Stimulated activated naive CD8-positive, alpha-beta T cell treated with anti-CD3 and anti-CD28 coated beads, Interleukin-15, amount 100 ng/mL, for 72 hours (primary cell): ENCODE measurements around the gene CALM3.

Source experiments
- ATAC-seq: fragments of 150-1000 bp; cut with Tn5 transposase; 2 replicates; pipeline ENCODE4 v1.10.0; 2021; ENCODE audit warnings: mild to moderate bottlenecking, moderate library complexity
- DNase-seq, 2 donors: peaks; one replicate each; pipeline ENCODE4 v3.0.0; 2021 to 2022
- H3K27ac Mint-ChIP-seq, 2 donors: one replicate each; pipeline ENCODE4 v1.8.0; 2022; ENCODE audit warnings: mild to moderate bottlenecking in 2 of 2, mixed read lengths in 2 of 2, moderate library complexity in 2 of 2
- H3K27me3 Mint-ChIP-seq: one replicate; pipeline ENCODE4 v1.8.0; 2022; ENCODE audit warnings: mixed read lengths
- H3K4me1 Mint-ChIP-seq: one replicate; pipeline ENCODE4 v1.8.0; 2022; ENCODE audit warnings: mild to moderate bottlenecking, mixed read lengths
- H3K4me3 Mint-ChIP-seq, 2 donors: one replicate each; pipeline ENCODE4 v1.8.0; 2022; ENCODE audit warnings: mild to moderate bottlenecking in 2 of 2, mixed read lengths in 2 of 2, moderate library complexity in 1 of 2
- H3K9me3 Mint-ChIP-seq, 2 donors: one replicate each; pipeline ENCODE4 v1.8.0; 2022; ENCODE audit warnings: mixed read lengths in 2 of 2

CALM3 gene

GRCh38 chr19:46586294-46586693, 14.8 kb upstream of the CALM3 start:
- ATAC-seq (no peak), DNase-seq (no peak)
- H3K9me3 Mint-ChIP-seq: no peaks in the 10 kb centered on the region
- H3K27ac Mint-ChIP-seq: no peak overlapping the region
- no peak overlapping the region for H3K4me3 Mint-ChIP-seq
- peaks cover 6% of the 10 kb centered on the region for H3K4me1 Mint-ChIP-seq
- no peaks in the 10 kb centered on the region for H3K27me3 Mint-ChIP-seq

- Mint-ChIP-seq H3K9me3 (no peaks in the 10 kb centered on the region), H3K4me1 (peaks cover 6% of the 10 kb centered on the region), H3K4me3 (no peak overlapping the region), H3K27ac (no peak overlapping the region), H3K27me3 (no peaks in the 10 kb centered on the region)
- ATAC-seq (no peak), DNase-seq (no peak)
These were observed 13.3 kb upstream of the CALM3 start for GRCh38 chr19:46587861-46588260.

- no peak overlapping the region for H3K4me3 Mint-ChIP-seq
- H3K4me1 Mint-ChIP-seq: no peaks in the 10 kb centered on the region
- H3K27me3 Mint-ChIP-seq: no peaks in the 10 kb centered on the region
- no peak for DNase-seq
- H3K27ac Mint-ChIP-seq: no peak overlapping the region
- ATAC-seq: no peak
- no peaks in the 10 kb centered on the region for H3K9me3 Mint-ChIP-seq
These were observed 9.9 kb upstream of the CALM3 start for GRCh38 chr19:46591254-46591653.

- Mint-ChIP-seq H3K4me1 (no peaks in the 10 kb centered on the region), H3K9me3 (no peaks in the 10 kb centered on the region), H3K4me3 (no peak overlapping the region), H3K27ac (no peak overlapping the region), H3K27me3 (no peaks in the 10 kb centered on the region)
- DNase-seq (no peak), ATAC-seq (no peak)
These were observed 9.3 kb upstream of the CALM3 start for GRCh38 chr19:46591870-46592269.

- ATAC-seq (no peak), DNase-seq (no peak)
- no peak overlapping the region for H3K27ac Mint-ChIP-seq
- H3K4me3 Mint-ChIP-seq: no peak overlapping the region
- peaks cover 16% of the 10 kb centered on the region for H3K4me1 Mint-ChIP-seq
- peaks cover 12 to 14% of the 10 kb centered on the region in 2 donors for H3K9me3 Mint-ChIP-seq
- no peaks in the 10 kb centered on the region for H3K27me3 Mint-ChIP-seq
These were observed 5.1 kb upstream of the CALM3 start for GRCh38 chr19:46596008-46596407.

- DNase-seq (no peak), ATAC-seq (no peak)
- Mint-ChIP-seq H3K27ac (no peak overlapping the region), H3K4me3 (no peak overlapping the region), H3K27me3 (no peaks in the 10 kb centered on the region), H3K9me3 (peaks cover 12 to 14% of the 10 kb centered on the region in 2 donors), H3K4me1 (peaks cover 32% of the 10 kb centered on the region)
These were observed 2.7 kb upstream of the CALM3 start for GRCh38 chr19:46598372-46598917.

- H3K4me1 Mint-ChIP-seq: peaks cover 46% of the 10 kb centered on the region
- DNase-seq: no peak
These were observed 1.3 kb upstream of the CALM3 start for GRCh38 chr19:46599716-46600373.

GRCh38 chr19:46600384-46601317, 479 bp upstream of the CALM3 start:
- peak; percentile 90 for ATAC-seq
- H3K27ac Mint-ChIP-seq: peak overlapping the region; percentile 100
- H3K4me3 Mint-ChIP-seq: peak overlapping the region; percentile 99 to 100

More at GRCh38 chr19:46599716-46600373, 1.3 kb upstream of the CALM3 start:
- H3K9me3 Mint-ChIP-seq: peaks cover 12 to 14% of the 10 kb centered on the region in 2 donors
- H3K27me3 Mint-ChIP-seq: no peaks in the 10 kb centered on the region
- peak overlapping the region; percentile 100 for H3K27ac Mint-ChIP-seq
- H3K4me3 Mint-ChIP-seq: peak overlapping the region; percentile 99 to 100
- ATAC-seq: no peak

GRCh38 chr19:46602392-46603194, 1.5 kb downstream of the CALM3 start:
- Mint-ChIP-seq H3K4me3 (peak overlapping the region; percentile 99 to 100), H3K9me3 (peaks cover 12 to 14% of the 10 kb centered on the region in 2 donors), H3K27me3 (no peaks in the 10 kb centered on the region), H3K27ac (peak overlapping the region; percentile 89 to 96), H3K4me1 (peaks cover 69% of the 10 kb centered on the region)
- ATAC-seq (peak; percentile 41), DNase-seq (peak; percentile 44 to 57)

More at GRCh38 chr19:46600384-46601317, 479 bp upstream of the CALM3 start:
- peaks cover 12 to 14% of the 10 kb centered on the region in 2 donors for H3K9me3 Mint-ChIP-seq
- H3K4me1 Mint-ChIP-seq: peaks cover 54% of the 10 kb centered on the region
- DNase-seq: peak; percentile 99
- H3K27me3 Mint-ChIP-seq: no peaks in the 10 kb centered on the region

- DNase-seq (no peak), ATAC-seq (no peak)
- peak overlapping the region; percentile 99 to 100 for H3K4me3 Mint-ChIP-seq
- no peaks in the 10 kb centered on the region for H3K27me3 Mint-ChIP-seq
- peaks cover 9 to 12% of the 10 kb centered on the region in 2 donors for H3K9me3 Mint-ChIP-seq
- H3K4me1 Mint-ChIP-seq: peaks cover 75% of the 10 kb centered on the region
- peak overlapping the region; percentile 47 to 96 for H3K27ac Mint-ChIP-seq
These were observed 2.1 kb downstream of the CALM3 start for GRCh38 chr19:46603195-46603637.

GRCh38 chr19:46603752-46604231, 2.7 kb downstream of the CALM3 start:
- DNase-seq (no peak), ATAC-seq (no peak)
- Mint-ChIP-seq H3K27me3 (no peaks in the 10 kb centered on the region), H3K9me3 (peaks cover 4 to 6% of the 10 kb centered on the region in 2 donors), H3K4me3 (peak overlapping the region; percentile 99 to 100), H3K27ac (peak overlapping the region in 1 of 2 donors; percentile 96), H3K4me1 (peaks cover 78% of the 10 kb centered on the region)

GRCh38 chr19:46604781-46605355, 3.7 kb downstream of the CALM3 start:
- H3K9me3 Mint-ChIP-seq: peaks cover 0 to 2% of the 10 kb centered on the region in 2 donors
- H3K27me3 Mint-ChIP-seq: no peaks in the 10 kb centered on the region
- DNase-seq (no peak), ATAC-seq (no peak)
- peak overlapping the region in 1 of 2 donors; percentile 42 for H3K27ac Mint-ChIP-seq
- peaks cover 85% of the 10 kb centered on the region for H3K4me1 Mint-ChIP-seq
- H3K4me3 Mint-ChIP-seq: no peak overlapping the region

GRCh38 chr19:46605356-46605821, 4.3 kb downstream of the CALM3 start:
- no peak overlapping the region for H3K4me3 Mint-ChIP-seq
- DNase-seq: no peak
- H3K9me3 Mint-ChIP-seq: no peaks in the 10 kb centered on the region

GRCh38 chr19:46606019-46606418, 4.9 kb downstream of the CALM3 start:
- H3K27me3 Mint-ChIP-seq: no peaks in the 10 kb centered on the region
- no peak overlapping the region for H3K27ac Mint-ChIP-seq
- no peaks in the 10 kb centered on the region for H3K9me3 Mint-ChIP-seq
- no peak for ATAC-seq
- no peak for DNase-seq
- no peak overlapping the region for H3K4me3 Mint-ChIP-seq
- H3K4me1 Mint-ChIP-seq: peaks cover 89% of the 10 kb centered on the region

More at GRCh38 chr19:46605356-46605821, 4.3 kb downstream of the CALM3 start:
- peak overlapping the region in 1 of 2 donors; percentile 42 for H3K27ac Mint-ChIP-seq
- no peak for ATAC-seq
- peaks cover 85% of the 10 kb centered on the region for H3K4me1 Mint-ChIP-seq
- no peaks in the 10 kb centered on the region for H3K27me3 Mint-ChIP-seq
